HFF-Myc (cell line): ENCODE measurements around the gene RPRD1B.

ENCODE experiments used
- DNase-seq: peaks from one replicate; pipeline ENCODE4 v3.0.0-alpha.2; 2011; ENCODE audit warnings: low read depth; ENCODE audit errors: extremely low read depth
- H3K4me3 ChIP-seq: replicated peaks from 2 replicates; pipeline ENCODE4 v1.5.1; 2011; ENCODE audit warnings: low read depth, mild to moderate bottlenecking, control low read depth, low read length
- CTCF ChIP-seq: IDR thresholded peaks from 2 replicates; pipeline ENCODE4 v1.5.1; 2012; ENCODE audit warnings: mild to moderate bottlenecking, low read depth, low read length, control low read depth; ENCODE audit errors: missing control alignments

Gene RPRD1B

DNA sequence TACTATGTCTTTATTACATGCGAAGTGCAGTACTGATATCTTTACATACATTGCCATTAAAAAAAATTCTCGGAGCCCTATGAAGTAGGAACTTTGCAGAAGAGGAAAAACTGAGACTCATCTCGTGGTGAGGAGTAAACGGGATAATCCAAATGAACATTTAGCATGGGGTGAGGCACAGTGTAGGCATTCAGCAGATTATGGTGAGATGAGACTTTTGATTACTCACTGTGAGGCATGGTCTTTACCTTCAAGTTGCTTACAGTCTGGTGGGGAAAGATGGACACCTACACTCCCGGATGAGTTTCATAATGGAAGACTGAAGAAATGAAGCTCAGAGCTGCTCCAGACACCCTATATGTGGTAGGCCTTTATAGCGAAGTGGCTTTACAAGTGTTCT lies 1.4 kb downstream of the RPRD1B start:
- no peak for DNase-seq
- H3K4me3 ChIP-seq, result peak overlapping the region; percentile 82
- no peak for TF ChIP-seq CTCF

DNA sequence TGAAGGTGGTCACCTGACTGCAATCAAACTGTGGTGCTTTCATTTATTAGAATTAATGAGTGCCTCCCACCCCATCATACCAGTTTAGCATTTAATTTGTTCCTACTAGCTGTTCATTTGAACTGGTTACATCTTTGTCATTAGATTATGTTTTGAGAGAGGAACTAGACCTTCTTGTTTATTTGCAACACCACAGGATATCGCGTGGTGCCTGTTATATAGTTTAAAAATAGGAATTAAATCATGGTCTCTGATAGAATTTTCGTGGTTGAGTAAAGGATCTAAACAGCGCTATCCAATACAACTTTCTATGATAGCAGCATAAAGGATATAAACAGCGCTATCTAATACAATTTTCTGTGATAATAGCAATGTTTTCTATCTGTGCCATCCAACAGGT lies 2.8 kb downstream of the RPRD1B start:
- no peak for DNase-seq
- TF ChIP-seq CTCF, result no peak
- no peak overlapping the region for H3K4me3 ChIP-seq

DNA sequence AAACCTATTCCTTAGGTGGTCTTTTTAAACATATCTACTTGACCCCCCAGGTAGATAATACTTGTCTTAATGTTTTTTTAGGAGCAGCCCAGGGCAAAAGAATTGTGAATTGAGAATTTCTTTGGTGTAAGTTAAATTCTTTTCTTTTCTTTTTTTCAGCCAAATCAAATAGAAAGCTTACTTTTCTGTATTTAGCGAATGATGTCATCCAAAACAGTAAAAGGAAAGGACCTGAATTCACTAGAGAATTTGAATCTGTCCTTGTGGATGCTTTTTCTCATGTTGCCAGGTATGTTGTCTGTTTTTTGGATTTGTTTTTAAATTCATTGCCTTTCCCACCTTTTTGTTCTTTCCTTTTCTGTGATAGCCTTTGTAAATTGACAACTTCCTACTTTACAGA lies 6.7 kb downstream of the RPRD1B start:
- no peak for TF ChIP-seq CTCF
- no peak for DNase-seq
- no peak overlapping the region for H3K4me3 ChIP-seq

DNA sequence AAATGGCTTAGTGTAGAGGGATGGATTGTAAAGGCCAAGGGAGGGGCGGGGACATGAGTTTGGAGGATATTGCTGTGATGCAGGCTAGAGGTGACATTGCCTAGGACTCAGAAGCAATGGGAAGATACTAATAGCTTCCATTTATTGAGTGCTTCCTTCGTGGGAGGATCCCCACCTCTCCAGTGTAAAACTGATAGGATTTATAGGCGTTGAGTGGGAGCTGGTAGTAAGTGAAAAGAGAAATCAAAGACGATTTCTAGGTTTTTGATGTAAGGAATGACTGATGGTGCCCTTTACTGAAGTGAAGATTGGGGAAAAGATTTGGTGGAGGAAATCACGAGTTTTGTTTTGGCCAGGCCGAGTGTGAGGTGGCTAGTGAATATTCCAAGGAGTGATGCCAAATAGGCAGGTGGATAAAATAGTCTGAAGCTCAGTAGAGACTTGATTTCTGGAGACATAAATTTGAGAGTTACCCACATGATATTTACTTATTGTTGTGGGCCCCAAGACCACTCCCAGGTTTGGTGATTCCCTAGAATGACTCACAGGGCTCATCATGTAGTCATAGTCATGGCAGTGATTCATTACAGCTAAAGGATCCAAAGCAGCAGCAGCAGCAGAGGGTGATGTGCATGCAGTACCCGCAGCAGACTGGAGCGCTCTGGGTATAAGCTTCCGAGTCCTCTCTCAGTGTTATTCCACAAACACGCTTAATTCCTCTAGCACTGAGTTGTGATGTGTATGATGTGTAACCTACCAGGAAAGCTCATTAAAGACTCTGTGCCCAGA lies 10.2 kb downstream of the RPRD1B start:
- DNase-seq, result peak; percentile 36
- H3K4me3 ChIP-seq, result no peak overlapping the region
- TF ChIP-seq CTCF, result no peak

DNA sequence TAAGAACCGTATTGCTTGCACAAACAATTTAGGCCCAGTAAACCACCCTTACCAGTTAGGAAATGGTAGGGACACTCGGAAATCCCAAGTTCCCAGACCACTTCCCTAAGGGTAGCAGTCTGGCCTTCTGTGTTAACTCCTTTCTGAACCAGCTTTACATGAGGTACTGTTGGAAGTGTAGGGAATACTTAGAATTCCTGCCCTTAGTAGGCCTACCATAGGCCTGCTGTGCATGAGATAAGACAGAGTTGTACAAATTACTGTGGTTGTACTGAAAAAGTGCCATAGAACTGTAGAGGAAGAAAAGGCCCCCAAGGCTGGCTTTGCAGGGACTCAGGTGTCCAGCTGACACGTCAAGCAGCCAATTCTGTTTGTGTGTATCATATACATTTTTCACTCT lies 11.1 kb downstream of the RPRD1B start:
- TF ChIP-seq CTCF, result no peak
- DNase-seq, result no peak
- H3K4me3 ChIP-seq, result no peak overlapping the region

DNA sequence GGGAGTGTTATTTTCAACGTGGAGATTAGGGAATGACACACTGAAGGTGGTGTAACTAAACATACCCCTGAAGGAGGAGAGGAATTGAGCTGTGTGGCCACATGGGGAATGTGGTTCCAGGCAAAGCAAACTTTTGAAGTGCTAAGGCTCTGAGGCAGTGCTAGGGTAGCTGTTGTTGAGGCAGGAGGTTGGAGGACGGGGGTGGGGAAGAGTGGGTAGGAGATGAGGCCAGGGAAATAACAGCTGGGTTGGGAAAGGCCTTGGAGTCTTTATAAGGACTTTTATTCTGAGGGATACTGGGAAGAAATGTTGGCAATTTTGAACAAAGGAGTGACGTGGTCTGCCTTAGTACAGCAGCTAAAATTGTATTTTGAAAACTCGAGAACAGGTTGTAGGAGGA lies 13.0 kb downstream of the RPRD1B start:
- no peak for DNase-seq
- no peak for TF ChIP-seq CTCF
- no peak overlapping the region for H3K4me3 ChIP-seq

- no peak overlapping the region for H3K4me3 ChIP-seq
- no peak for TF ChIP-seq CTCF
- DNase-seq, result peak; percentile 45
These were observed 16.3 kb downstream of the RPRD1B start for GRCh38 chr20:38049800-38050199.
